HL-60 (cell line): ENCODE results near the gene ABCA2.
A peak's percentile ranks its signal among the peaks of the same experiment; 100 is the strongest.

Source experiments
- DNase-seq, 2 experiments: peaks; one replicate each; pipeline ENCODE4 v3.0.0-alpha.2; 2010 to 2020; ENCODE audit warnings: low read depth in 1 of 2, low spot score in 1 of 2
- H3K27ac ChIP-seq: fragments of 250-450 bp; sonication (Bioruptor Pico); replicated peaks from 2 replicates; pipeline ENCODE4 v1.5.1; 2020; ENCODE audit warnings: mild to moderate bottlenecking, moderate library complexity
- H3K27me3 ChIP-seq: fragments of 250-450 bp; sonication (Bioruptor Pico); 2 replicates; pipeline ENCODE4 v1.5.1; 2021; ENCODE audit warnings: mild to moderate bottlenecking, moderate library complexity; ENCODE audit not compliant: insufficient read depth, poor library complexity, severe bottlenecking
- H3K4me3 ChIP-seq: replicated peaks from 2 replicates; pipeline ENCODE4 v1.5.1; 2011; ENCODE audit warnings: mild to moderate bottlenecking, control low read depth, low read length; ENCODE audit not compliant: insufficient read depth
- GABPA ChIP-seq: IDR thresholded peaks from 2 replicates; pipeline ENCODE4 v1.6.1; 2012; ENCODE audit warnings: low read depth
- POLR2AphosphoS5 ChIP-seq: IDR thresholded peaks from 2 replicates; pipeline ENCODE4 v1.6.1; 2012; ENCODE audit warnings: low read depth
- SPI1 ChIP-seq: IDR thresholded peaks from 2 replicates; pipeline ENCODE4 v1.6.1; 2012; ENCODE audit warnings: low read depth, mild to moderate bottlenecking, borderline replicate concordance
- TF ChIP-seq, protein P1 (sequence below): IDR thresholded peaks from one replicate; pipeline ENCODE4 v1.5.1; 2011; ENCODE audit warnings: low read length, control low read depth, inconsistent platforms; ENCODE audit not compliant: insufficient read depth
- TF ChIP-seq, protein P2 (sequence below): IDR thresholded peaks from 2 replicates; pipeline ENCODE4 v1.6.1; 2012; ENCODE audit warnings: low read depth; ENCODE audit not compliant: insufficient replicate concordance

The ABCA2 gene

DNA sequence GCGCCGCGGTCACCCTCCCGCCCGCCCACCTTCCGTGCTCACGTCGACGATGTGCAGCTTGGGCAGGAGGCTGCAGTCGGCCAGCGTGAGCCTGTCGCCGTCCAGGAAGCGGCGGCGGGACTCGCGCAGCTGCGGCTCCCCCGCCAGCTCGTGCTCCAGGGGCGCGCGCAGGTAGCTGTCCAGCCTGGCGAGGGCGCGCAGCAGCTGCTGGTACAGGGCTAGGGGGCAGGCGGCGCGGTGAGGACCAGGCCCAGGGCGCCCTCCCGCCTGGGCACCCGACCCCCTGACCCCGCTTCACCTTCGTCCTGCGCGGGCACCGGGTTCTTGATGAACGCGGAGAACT is 33.2 kb downstream of the ABCA2 start:
- TF ChIP-seq, protein P1, sequence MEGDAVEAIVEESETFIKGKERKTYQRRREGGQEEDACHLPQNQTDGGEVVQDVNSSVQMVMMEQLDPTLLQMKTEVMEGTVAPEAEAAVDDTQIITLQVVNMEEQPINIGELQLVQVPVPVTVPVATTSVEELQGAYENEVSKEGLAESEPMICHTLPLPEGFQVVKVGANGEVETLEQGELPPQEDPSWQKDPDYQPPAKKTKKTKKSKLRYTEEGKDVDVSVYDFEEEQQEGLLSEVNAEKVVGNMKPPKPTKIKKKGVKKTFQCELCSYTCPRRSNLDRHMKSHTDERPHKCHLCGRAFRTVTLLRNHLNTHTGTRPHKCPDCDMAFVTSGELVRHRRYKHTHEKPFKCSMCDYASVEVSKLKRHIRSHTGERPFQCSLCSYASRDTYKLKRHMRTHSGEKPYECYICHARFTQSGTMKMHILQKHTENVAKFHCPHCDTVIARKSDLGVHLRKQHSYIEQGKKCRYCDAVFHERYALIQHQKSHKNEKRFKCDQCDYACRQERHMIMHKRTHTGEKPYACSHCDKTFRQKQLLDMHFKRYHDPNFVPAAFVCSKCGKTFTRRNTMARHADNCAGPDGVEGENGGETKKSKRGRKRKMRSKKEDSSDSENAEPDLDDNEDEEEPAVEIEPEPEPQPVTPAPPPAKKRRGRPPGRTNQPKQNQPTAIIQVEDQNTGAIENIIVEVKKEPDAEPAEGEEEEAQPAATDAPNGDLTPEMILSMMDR = no peak
- TF ChIP-seq SPI1 (no peak), POLR2AphosphoS5 (no peak), GABPA (no peak)
- TF ChIP-seq, protein P2, sequence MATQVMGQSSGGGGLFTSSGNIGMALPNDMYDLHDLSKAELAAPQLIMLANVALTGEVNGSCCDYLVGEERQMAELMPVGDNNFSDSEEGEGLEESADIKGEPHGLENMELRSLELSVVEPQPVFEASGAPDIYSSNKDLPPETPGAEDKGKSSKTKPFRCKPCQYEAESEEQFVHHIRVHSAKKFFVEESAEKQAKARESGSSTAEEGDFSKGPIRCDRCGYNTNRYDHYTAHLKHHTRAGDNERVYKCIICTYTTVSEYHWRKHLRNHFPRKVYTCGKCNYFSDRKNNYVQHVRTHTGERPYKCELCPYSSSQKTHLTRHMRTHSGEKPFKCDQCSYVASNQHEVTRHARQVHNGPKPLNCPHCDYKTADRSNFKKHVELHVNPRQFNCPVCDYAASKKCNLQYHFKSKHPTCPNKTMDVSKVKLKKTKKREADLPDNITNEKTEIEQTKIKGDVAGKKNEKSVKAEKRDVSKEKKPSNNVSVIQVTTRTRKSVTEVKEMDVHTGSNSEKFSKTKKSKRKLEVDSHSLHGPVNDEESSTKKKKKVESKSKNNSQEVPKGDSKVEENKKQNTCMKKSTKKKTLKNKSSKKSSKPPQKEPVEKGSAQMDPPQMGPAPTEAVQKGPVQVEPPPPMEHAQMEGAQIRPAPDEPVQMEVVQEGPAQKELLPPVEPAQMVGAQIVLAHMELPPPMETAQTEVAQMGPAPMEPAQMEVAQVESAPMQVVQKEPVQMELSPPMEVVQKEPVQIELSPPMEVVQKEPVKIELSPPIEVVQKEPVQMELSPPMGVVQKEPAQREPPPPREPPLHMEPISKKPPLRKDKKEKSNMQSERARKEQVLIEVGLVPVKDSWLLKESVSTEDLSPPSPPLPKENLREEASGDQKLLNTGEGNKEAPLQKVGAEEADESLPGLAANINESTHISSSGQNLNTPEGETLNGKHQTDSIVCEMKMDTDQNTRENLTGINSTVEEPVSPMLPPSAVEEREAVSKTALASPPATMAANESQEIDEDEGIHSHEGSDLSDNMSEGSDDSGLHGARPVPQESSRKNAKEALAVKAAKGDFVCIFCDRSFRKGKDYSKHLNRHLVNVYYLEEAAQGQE = no peak
- no peak overlapping the region for H3K4me3 ChIP-seq
- H3K27me3 ChIP-seq = no peaks in the 10 kb centered on the region
- H3K27ac ChIP-seq = no peak overlapping the region
- no peak for DNase-seq

DNA sequence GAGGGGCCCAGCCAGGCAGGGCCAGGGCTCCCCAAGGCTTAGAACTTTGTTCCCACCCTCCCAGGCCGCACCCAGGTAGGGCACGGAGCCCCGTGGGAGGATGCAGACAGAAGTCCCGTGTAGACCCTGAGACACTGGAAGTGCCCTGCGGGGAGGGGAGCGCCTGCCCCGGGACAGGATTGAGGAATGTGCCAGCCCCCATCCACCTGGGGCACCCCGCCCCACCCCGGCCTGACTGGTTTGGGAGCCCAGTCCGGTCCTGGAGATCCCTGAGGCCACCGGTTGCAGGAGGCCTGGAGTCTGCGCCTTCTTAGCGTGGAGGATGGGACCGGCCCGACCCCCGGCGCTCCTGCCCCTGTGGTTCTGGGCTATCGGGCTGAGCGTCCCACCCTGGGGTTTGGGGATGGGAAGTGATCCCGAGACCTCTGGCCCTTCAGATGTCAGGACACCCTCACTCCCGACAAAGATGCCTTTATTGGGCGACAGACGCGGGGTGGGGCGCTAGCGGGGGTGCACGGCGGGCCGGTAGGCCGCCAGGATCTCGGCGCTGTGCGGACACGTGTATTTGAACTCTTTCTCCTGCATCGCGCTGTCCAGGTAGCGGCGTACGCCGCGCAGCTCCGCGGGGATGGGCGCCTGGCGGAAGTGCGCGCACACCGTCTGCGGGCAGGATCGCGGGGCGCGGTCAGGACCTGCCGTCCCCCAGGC is 33.7 kb downstream of the ABCA2 start:
- no peak for DNase-seq
- TF ChIP-seq, protein P2 = no peak
- TF ChIP-seq, protein P1 = no peak
- TF ChIP-seq GABPA (no peak), POLR2AphosphoS5 (no peak), SPI1 (no peak)
- Histone ChIP-seq H3K27me3 (no peaks in the 10 kb centered on the region), H3K27ac (no peak overlapping the region), H3K4me3 (no peak overlapping the region)

DNA sequence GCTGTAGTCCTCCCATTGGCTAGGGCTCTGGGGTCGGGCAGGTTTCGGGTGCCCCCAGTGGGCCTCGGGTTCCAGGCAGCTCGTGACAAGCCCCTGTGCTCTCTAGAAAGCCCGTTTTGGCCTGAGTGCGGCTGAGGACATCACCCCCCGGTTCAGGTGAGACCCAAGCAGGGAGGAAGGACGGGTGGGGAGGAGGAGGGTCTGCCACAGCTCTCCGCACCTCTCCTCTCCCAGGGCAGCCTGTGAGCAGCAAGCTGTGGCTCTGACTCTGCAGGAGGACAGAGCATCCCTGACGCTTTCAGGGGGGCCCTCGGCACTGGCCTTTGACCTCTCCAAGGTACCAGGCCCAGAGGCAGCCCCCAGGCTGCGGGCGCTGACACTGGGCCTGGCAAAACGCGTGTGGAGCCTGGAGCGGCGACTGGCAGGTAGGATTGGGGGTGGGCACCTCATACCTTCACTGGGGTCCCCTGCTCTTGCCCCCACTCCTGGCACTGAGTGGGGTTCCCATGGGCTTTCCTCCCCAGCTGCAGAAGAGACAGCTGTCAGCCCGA is 35.1 kb downstream of the ABCA2 start:
- no peak for DNase-seq
- Histone ChIP-seq H3K27ac (peak overlapping the region; percentile 96), H3K27me3 (no peaks in the 10 kb centered on the region), H3K4me3 (peak overlapping the region; percentile 57)
- TF ChIP-seq GABPA (no peak), SPI1 (no peak), POLR2AphosphoS5 (no peak)
- TF ChIP-seq, protein P1 = no peak
- TF ChIP-seq, protein P2 = peak; percentile 62
